HepG2 (cell line): Measurements from ENCODE around the gene AARS2. TPM values are rescaled to one million over a fixed set of nuclear protein-coding genes. Genes with fewer than 3 reads are reported as not detected.

Source experiments
- AKAP8 ChIP-seq: sonication (generic); formaldehyde crosslinking; IDR thresholded peaks from 2 replicates; pipeline ENCODE4 v1.5.1; 2020; ENCODE audit warnings: mild to moderate bottlenecking, missing genetic modification reagents
- ATF7 ChIP-seq, 2 experiments: fragments of 450-650 bp in 1 of 2; sonication (generic) in 1 of 2; formaldehyde crosslinking in 1 of 2; IDR thresholded peaks; 2 replicates each; pipeline versions ENCODE4 v1.4.0 to v1.6.1; 2016 to 2020; ENCODE audit warnings: antibody characterized with exemption in 1 of 2, mild to moderate bottlenecking in 1 of 2, missing genetic modification reagents in 1 of 2
- CBFB ChIP-seq: sonication (generic); formaldehyde crosslinking; IDR thresholded peaks from 2 replicates; pipeline ENCODE4 v1.4.0; 2020; ENCODE audit warnings: missing genetic modification reagents
- CENPX ChIP-seq: sonication (generic); formaldehyde crosslinking; IDR thresholded peaks from 2 replicates; pipeline ENCODE4 v1.9.0; 2021; ENCODE audit warnings: mild to moderate bottlenecking, missing genetic modification reagents, moderate library complexity
- GABPA ChIP-seq, 2 experiments: IDR thresholded peaks; 2 replicates each; pipeline ENCODE4 v1.6.1; 2011 to 2016; ENCODE audit warnings: low read depth in 2 of 2, low read length in 1 of 2, missing biosample characterization in 1 of 2, missing genetic modification characterization in 1 of 2
- GPN1 ChIP-seq: sonication (generic); formaldehyde crosslinking; IDR thresholded peaks from 2 replicates; pipeline ENCODE4 v1.5.1; 2020; ENCODE audit warnings: missing genetic modification reagents, borderline replicate concordance
- HDAC2 ChIP-seq: sonication (generic); formaldehyde crosslinking; IDR thresholded peaks from 2 replicates; pipeline ENCODE4 v1.4.0; 2020; ENCODE audit warnings: missing genetic modification reagents
- PRDM4 ChIP-seq: sonication (generic); formaldehyde crosslinking; IDR thresholded peaks from 2 replicates; pipeline ENCODE4 v1.9.0; 2021; ENCODE audit warnings: missing genetic modification reagents, borderline replicate concordance
- SNAI1 ChIP-seq: sonication (generic); formaldehyde crosslinking; IDR thresholded peaks from 2 replicates; pipeline ENCODE4 v1.5.0; 2020; ENCODE audit warnings: mild to moderate bottlenecking, missing genetic modification reagents, borderline replicate concordance
- SOX6 ChIP-seq, 2 experiments: fragments of 450-650 bp in 1 of 2; sonication (generic) in 1 of 2; formaldehyde crosslinking in 1 of 2; IDR thresholded peaks; 2 replicates each; pipeline versions ENCODE4 v1.4.0 to v1.6.1; 2017 to 2020; ENCODE audit warnings: antibody characterized with exemption in 1 of 2, mild to moderate bottlenecking in 1 of 2, missing genetic modification reagents in 1 of 2
- SRSF4 ChIP-seq: fragments of 200-400 bp; formaldehyde crosslinking; IDR thresholded peaks from one replicate; pipeline ENCODE4 v1.6.1; 2018; ENCODE audit warnings: mild to moderate bottlenecking, low read depth, low read length, moderate library complexity; ENCODE audit not compliant: poor library complexity, severe bottlenecking
- ZBTB37 ChIP-seq: sonication (generic); formaldehyde crosslinking; IDR thresholded peaks from 2 replicates; pipeline ENCODE4 v1.4.0; 2020; ENCODE audit warnings: mild to moderate bottlenecking, missing genetic modification reagents
- ZMYM3 ChIP-seq: sonication (generic); formaldehyde crosslinking; IDR thresholded peaks from 2 replicates; pipeline ENCODE4 v1.5.1; 2020; ENCODE audit warnings: mild to moderate bottlenecking, missing genetic modification reagents
- ZNF207 ChIP-seq: fragments of 450-650 bp; IDR thresholded peaks from 2 replicates; pipeline ENCODE4 v1.6.1; 2016; ENCODE audit warnings: antibody characterized with exemption, borderline replicate concordance
- ZNF225 ChIP-seq: sonication (generic); formaldehyde crosslinking; IDR thresholded peaks from 2 replicates; pipeline ENCODE4 v1.4.0; 2020; ENCODE audit warnings: mild to moderate bottlenecking, missing genetic modification reagents
- ZNF317 ChIP-seq: sonication (generic); formaldehyde crosslinking; IDR thresholded peaks from 2 replicates; pipeline ENCODE4 v1.5.0; 2020; ENCODE audit warnings: mild to moderate bottlenecking, missing genetic modification reagents
- ZNF350 ChIP-seq: sonication (generic); formaldehyde crosslinking; IDR thresholded peaks from 2 replicates; pipeline ENCODE4 v1.4.0; 2020; ENCODE audit warnings: mild to moderate bottlenecking, low read depth, missing genetic modification reagents, borderline replicate concordance
- ZNF556 ChIP-seq: sonication (generic); formaldehyde crosslinking; IDR thresholded peaks from 2 replicates; pipeline ENCODE4 v1.4.0; 2020; ENCODE audit warnings: mild to moderate bottlenecking, missing genetic modification reagents, borderline replicate concordance
- ZSCAN20 ChIP-seq: sonication (generic); formaldehyde crosslinking; IDR thresholded peaks from 2 replicates; pipeline ENCODE4 v1.4.0; 2020; ENCODE audit warnings: missing genetic modification reagents, mild to moderate bottlenecking, borderline replicate concordance
- polyA plus RNA-seq, 8 experiments: library from polyadenylated mRNA; depleted of rRNA in 3 of 8; stranded (reverse) in 7 of 8; unstranded in 1 of 8; fragments of >200 nt; fragmentation: Illumina TruSeq in 4 of 8; extraction: Trizol in 4 of 8; gene quantifications; 2 replicates each; pipeline versions ENCODE4 v1.2.1 to v1.2.3, GENCODE V29; 2011 to 2016; ENCODE audit warnings: low read depth in 4 of 8, missing spikeins in 1 of 8, mixed read lengths in 1 of 8; ENCODE audit not compliant: insufficient read depth in 1 of 8
- total RNA-seq, 5 experiments: library from RNA; depleted of rRNA; stranded (reverse); fragments of >200 nt; fragmentation: Illumina TruSeq; extraction: Trizol; gene quantifications; 2 replicates each; pipeline ENCODE4 v1.2.3, GENCODE V29; 2016; ENCODE audit warnings: low read depth in 1 of 5
- TF ChIP-seq, protein P1 (sequence below): IDR thresholded peaks from 2 replicates; pipeline ENCODE4 v1.6.1; 2018; ENCODE audit warnings: missing genetic modification reagents, mild to moderate bottlenecking, missing compliant biosample characterization
- TF ChIP-seq, protein P2 (sequence below): conservative IDR thresholded peaks from 2 replicates; pipeline ENCODE4 v1.6.1; 2018; ENCODE audit warnings: missing genetic modification reagents

AARS2 gene
- total and polyA plus RNA-seq, 2 of the 13 experiments (the other 11 are each of a cell fraction or from before 2014, with no cell fraction given), result 7.5 to 24.1 TPM

GRCh38 chr6:44312901-44313788 is at the start of gene AARS2 (continued):
- TF ChIP-seq CENPX (CRISPR knock-in tag) (no peak), PRDM4 (peak; percentile 58; the same call in 1 of the 2 replicates), CBFB (peak; percentile 95), ATF7 (IDR thresholded peaks at IDR 0.05) (no peak), ATF7 (CRISPR knock-in tag; IDR thresholded peaks at IDR 0.05) (peak; percentile 79; the same call in 1 of the 2 replicates), ZNF207 (no peak), ZNF225 (CRISPR knock-in tag) (peak; percentile 91), AKAP8 (CRISPR knock-in tag) (0 out of 2 replicates have a peak, but pooled peaks have one; percentile 37), HDAC2 (peak; percentile 97), GPN1 (CRISPR knock-in tag) (peak; percentile 91), SRSF4 (no peak), SOX6 (IDR thresholded peaks at IDR 0.05) (no peak), SOX6 (CRISPR knock-in tag; IDR thresholded peaks at IDR 0.05) (peak; percentile 86), ZNF556 (peak; percentile 99), GABPA (IDR thresholded peaks at IDR 0.05; ENCODE audit: low read depth, low read length) (peak; percentile 48), GABPA (CRISPR knock-in tag; IDR thresholded peaks at IDR 0.05; ENCODE audit: low read depth) (peak; percentile 86), ZSCAN20 (CRISPR knock-in tag) (peak; percentile 94; the same call in 1 of the 2 replicates), ZBTB37 (0 out of 2 replicates have a peak, but pooled peaks have one; percentile 14), SNAI1 (peak; percentile 69; the same call in 1 of the 2 replicates), ZNF350 (CRISPR knock-in tag) (peak; percentile 99), ZMYM3 (CRISPR knock-in tag) (peak; percentile 97), ZNF317 (CRISPR knock-in tag) (peak; percentile 92)
- TF ChIP-seq, protein P1, sequence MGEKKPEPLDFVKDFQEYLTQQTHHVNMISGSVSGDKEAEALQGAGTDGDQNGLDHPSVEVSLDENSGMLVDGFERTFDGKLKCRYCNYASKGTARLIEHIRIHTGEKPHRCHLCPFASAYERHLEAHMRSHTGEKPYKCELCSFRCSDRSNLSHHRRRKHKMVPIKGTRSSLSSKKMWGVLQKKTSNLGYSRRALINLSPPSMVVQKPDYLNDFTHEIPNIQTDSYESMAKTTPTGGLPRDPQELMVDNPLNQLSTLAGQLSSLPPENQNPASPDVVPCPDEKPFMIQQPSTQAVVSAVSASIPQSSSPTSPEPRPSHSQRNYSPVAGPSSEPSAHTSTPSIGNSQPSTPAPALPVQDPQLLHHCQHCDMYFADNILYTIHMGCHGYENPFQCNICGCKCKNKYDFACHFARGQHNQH (CRISPR knock-in tag), result peak; percentile 98
- TF ChIP-seq, protein P2, sequence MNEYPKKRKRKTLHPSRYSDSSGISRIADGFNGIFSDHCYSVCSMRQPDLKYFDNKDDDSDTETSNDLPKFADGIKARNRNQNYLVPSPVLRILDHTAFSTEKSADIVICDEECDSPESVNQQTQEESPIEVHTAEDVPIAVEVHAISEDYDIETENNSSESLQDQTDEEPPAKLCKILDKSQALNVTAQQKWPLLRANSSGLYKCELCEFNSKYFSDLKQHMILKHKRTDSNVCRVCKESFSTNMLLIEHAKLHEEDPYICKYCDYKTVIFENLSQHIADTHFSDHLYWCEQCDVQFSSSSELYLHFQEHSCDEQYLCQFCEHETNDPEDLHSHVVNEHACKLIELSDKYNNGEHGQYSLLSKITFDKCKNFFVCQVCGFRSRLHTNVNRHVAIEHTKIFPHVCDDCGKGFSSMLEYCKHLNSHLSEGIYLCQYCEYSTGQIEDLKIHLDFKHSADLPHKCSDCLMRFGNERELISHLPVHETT (CRISPR knock-in tag), result peak; percentile 89
